H1 (cell line): Measurements from ENCODE around the gene GIMAP4. TPM values are rescaled to one million over a fixed set of nuclear protein-coding genes. Genes with fewer than 3 reads are reported as not detected.

Source experiments
- CTCF ChIA-PET: fragments of 300-600 bp; sonication (Branson Sonifier 250); formaldehyde crosslinking; loops from one replicate; lab custom pipeline; 2021; ENCODE audit not compliant: partially characterized antibody; lab: Charles Lee
- POLR2A ChIA-PET: fragments of 300-600 bp; sonication (Branson Sonifier 250); formaldehyde crosslinking; loops from one replicate; lab custom pipeline; 2021; ENCODE audit warnings: inconsistent platforms; ENCODE audit not compliant: partially characterized antibody; lab: Charles Lee
- DNase-seq, 2 experiments: peaks; one replicate each; pipeline versions ENCODE4 v3.0.0 to v3.0.0-alpha.2; 2010 to 2022; ENCODE audit warnings: low spot score in 2 of 2, low read depth in 1 of 2, mixed read lengths in 1 of 2
- FAIRE-seq: peaks from 2 replicates; lab custom pipeline; 2011; peaks lifted over from hg19 to GRCh38; lab: Jason Lieb, UNC
- H2AFZ ChIP-seq: 2 replicates; pipeline ENCODE4 v1.8.1; 2012; ENCODE audit warnings: low read length, inconsistent platforms
- H2AK5ac ChIP-seq: 2 replicates; pipeline ENCODE4 v1.6.1; 2013; ENCODE audit warnings: low read depth, low read length
- H2BK120ac ChIP-seq: replicated peaks from 2 replicates; pipeline ENCODE3; 2013; ENCODE audit warnings: low read depth, low read length, inconsistent platforms
- H2BK12ac ChIP-seq: 2 replicates; pipeline ENCODE4 v1.6.1; 2013; ENCODE audit warnings: low read depth, low read length
- H2BK15ac ChIP-seq: 2 replicates; pipeline ENCODE4 v1.6.1; 2013; ENCODE audit warnings: low read length
- H2BK20ac ChIP-seq: 2 replicates; pipeline ENCODE4 v1.6.1; 2013; ENCODE audit warnings: low read length
- H2BK5ac ChIP-seq: 2 replicates; pipeline ENCODE4 v1.6.1; 2013; ENCODE audit warnings: low read depth, low read length
- H3K14ac ChIP-seq: 2 replicates; pipeline ENCODE4 v1.6.1; 2013; ENCODE audit warnings: inconsistent platforms; ENCODE audit not compliant: insufficient read length
- H3K18ac ChIP-seq: 2 replicates; pipeline ENCODE4 v1.6.1; 2013; ENCODE audit warnings: low read length; ENCODE audit errors: extremely low read depth
- H3K23ac ChIP-seq: 2 replicates; pipeline ENCODE4 v1.6.1; 2013; ENCODE audit warnings: inconsistent platforms; ENCODE audit not compliant: insufficient read length
- H3K23me2 ChIP-seq: 2 replicates; pipeline ENCODE4 v1.6.1; 2013; ENCODE audit warnings: low read depth, low read length
- H3K27ac ChIP-seq: 2 replicates; pipeline ENCODE4 v1.6.1; 2011; ENCODE audit warnings: low read depth, low read length, inconsistent platforms
- H3K27me3 ChIP-seq, 4 experiments: replicated peaks in 1 of 4; 1 replicate in 1 of 4; 2 replicates in 3 of 4; pipeline versions ENCODE4 v1.6.1 to v1.8.1; 2011 to 2013; ENCODE audit warnings: low read length in 3 of 4, mild to moderate bottlenecking in 3 of 4, inconsistent platforms in 2 of 4, mixed read lengths in 2 of 4, moderate library complexity in 1 of 4; ENCODE audit not compliant: control insufficient read depth in 3 of 4, insufficient read depth in 3 of 4; ENCODE audit errors: extremely low read depth in 1 of 4
- H3K36me3 ChIP-seq, 4 experiments: 2 replicates each; pipeline versions ENCODE4 v1.6.1 to v1.8.1; 2011 to 2013; ENCODE audit warnings: mild to moderate bottlenecking in 4 of 4, low read length in 3 of 4, moderate library complexity in 2 of 4, control low read depth in 1 of 4, inconsistent platforms in 1 of 4; ENCODE audit not compliant: insufficient read depth in 4 of 4, control insufficient read depth in 2 of 4
- H3K4ac ChIP-seq: replicated peaks from 2 replicates; pipeline ENCODE3; 2013; ENCODE audit warnings: low read length, low read depth, mixed read lengths, inconsistent platforms; ENCODE audit not compliant: insufficient read length
- H3K4me1 ChIP-seq, 4 experiments: replicated peaks in 1 of 4; 1 replicate in 1 of 4; 2 replicates in 3 of 4; pipeline versions ENCODE4 v1.6.1 to v1.8.1; 2011 to 2013; ENCODE audit warnings: low read length in 3 of 4, inconsistent platforms in 2 of 4, mixed read lengths in 1 of 4; ENCODE audit not compliant: insufficient read depth in 4 of 4, control insufficient read depth in 3 of 4
- H3K4me2 ChIP-seq, 2 experiments: 2 replicates each; pipeline versions ENCODE4 v1.6.1 to v1.8.1; 2011 to 2013; ENCODE audit warnings: low read depth in 2 of 2, low read length in 2 of 2, control low read depth in 1 of 2, inconsistent platforms in 1 of 2, mild to moderate bottlenecking in 1 of 2; ENCODE audit not compliant: insufficient read depth in 1 of 2
- H3K4me3 ChIP-seq, 4 experiments: fragments of 200-600, 300-600 bp in 1 of 4; sonication (generic), shearing (Covaris generic), sonication (Bioruptor Twin) in 1 of 4; 2 replicates each; pipeline versions ENCODE4 v1.5.1 to v1.8.1; 2011 to 2016; ENCODE audit warnings: low read length in 4 of 4, low read depth in 3 of 4, control low read depth in 2 of 4, inconsistent platforms in 2 of 4, mild to moderate bottlenecking in 2 of 4, mixed read lengths in 1 of 4, moderate library complexity in 1 of 4; ENCODE audit not compliant: insufficient read depth in 2 of 4; ENCODE audit errors: extremely low read depth in 1 of 4
- H3K56ac ChIP-seq: replicated peaks from 2 replicates; pipeline ENCODE3; 2013; ENCODE audit warnings: low read depth, mild to moderate bottlenecking, mixed read lengths, low read length, inconsistent platforms; ENCODE audit not compliant: insufficient read length
- H3K79me1 ChIP-seq: 2 replicates; pipeline ENCODE4 v1.6.1; 2013; ENCODE audit warnings: low read depth, low read length, control low read depth
- H3K79me2 ChIP-seq, 2 experiments: 2 replicates each; pipeline versions ENCODE4 v1.6.1 to v1.8.1; 2012 to 2013; ENCODE audit warnings: low read length in 2 of 2, mild to moderate bottlenecking in 2 of 2, inconsistent platforms in 1 of 2; ENCODE audit not compliant: insufficient read depth in 2 of 2, control insufficient read depth in 1 of 2
- H3K9ac ChIP-seq, 4 experiments: replicated peaks in 1 of 4; 1 replicate in 1 of 4; 2 replicates in 3 of 4; pipeline versions ENCODE4 v1.6.1 to v1.8.1; 2011 to 2013; ENCODE audit warnings: low read depth in 3 of 4, low read length in 3 of 4, control low read depth in 2 of 4, mild to moderate bottlenecking in 2 of 4, moderate library complexity in 2 of 4, inconsistent platforms in 1 of 4; ENCODE audit errors: extremely low read depth in 1 of 4
- H3K9me3 ChIP-seq, 2 experiments: 2 replicates each; pipeline versions ENCODE4 v1.6.1 to v1.8.1; 2012 to 2013; ENCODE audit warnings: mild to moderate bottlenecking in 2 of 2, moderate library complexity in 2 of 2, control low read depth in 1 of 2, inconsistent platforms in 1 of 2, low read depth in 1 of 2, low read length in 1 of 2, mixed read lengths in 1 of 2; ENCODE audit not compliant: insufficient read depth in 2 of 2
- H4K20me1 ChIP-seq, 2 experiments: replicated peaks in 1 of 2; 2 replicates each; pipeline versions ENCODE3 to v1.8.1; 2011 to 2013; ENCODE audit warnings: inconsistent platforms in 2 of 2, low read length in 2 of 2, mild to moderate bottlenecking in 1 of 2; ENCODE audit not compliant: insufficient read depth in 2 of 2, control insufficient read depth in 1 of 2
- H4K5ac ChIP-seq: 2 replicates; pipeline ENCODE4 v1.6.1; 2013; ENCODE audit warnings: low read length, low read depth, mixed read lengths, inconsistent platforms; ENCODE audit not compliant: insufficient read length
- H4K8ac ChIP-seq: 2 replicates; pipeline ENCODE4 v1.8.0; 2013; ENCODE audit warnings: mild to moderate bottlenecking, moderate library complexity, low read length, inconsistent platforms; ENCODE audit not compliant: insufficient read depth; ENCODE audit errors: extremely low read depth
- H4K91ac ChIP-seq: replicated peaks from 2 replicates; pipeline ENCODE3; 2013; ENCODE audit warnings: low read length, mixed read lengths, inconsistent platforms; ENCODE audit not compliant: insufficient read length
- TAF7 ChIP-seq: optimal IDR thresholded peaks from 2 replicates; pipeline ENCODE3; 2011; ENCODE audit warnings: low read depth, mild to moderate bottlenecking, inconsistent platforms, low read length, moderate library complexity, borderline replicate concordance
- TEAD4 ChIP-seq: IDR thresholded peaks from 2 replicates; pipeline ENCODE4 v1.6.1; 2012; ENCODE audit warnings: low read depth, low read length, inconsistent platforms, mixed read lengths
- WGBS, 2 experiments: shearing (Covaris generic) in 1 of 2; methylation state at CpG; one replicate each; pipeline versions ENCODE4 v1.1.6 to v1.1.7; 2013 to 2015; ENCODE audit warnings: low lambda C conversion rate in 2 of 2, mixed read lengths in 2 of 2, inconsistent platforms in 1 of 2, low coverage in 1 of 2, missing lambda C conversion rate in 1 of 2; ENCODE audit not compliant: insufficient replicate concordance in 2 of 2, insufficient coverage in 1 of 2, insufficient read length in 1 of 2; ENCODE audit errors: extremely low coverage in 1 of 2, missing lambda C conversion rate in 1 of 2; 5-methylcytosine and 5-hydroxymethylcytosine counted together
- polyA plus RNA-seq, 7 experiments: library from polyadenylated mRNA; depleted of rRNA in 3 of 7; stranded (reverse) in 5 of 7; unstranded in 2 of 7; fragments of >200 nt in 5 of 7; fragments of 200-250 nt in 2 of 7; gene quantifications; 1 replicate in 5 of 7; 2 replicates in 1 of 7; 4 replicates in 1 of 7; pipeline versions ENCODE4 v1.2.1 to v1.2.3, GENCODE V29; 2011 to 2013; ENCODE audit warnings: missing spikeins in 2 of 7, mixed read lengths in 2 of 7
- total RNA-seq: library from RNA; stranded (reverse); fragmentation: NEBNext Ultra II Directional; extraction: Animal tissue kit (Norgen Biotek cat#: 25700); gene quantifications from 2 replicates; pipeline ENCODE4 v1.2.1, GENCODE V29; 2021

Gene GIMAP4
- total and polyA plus RNA-seq, 2 of the 8 experiments (the other 6 are each of a cell fraction or from before 2014, with no cell fraction given): 0.20 to 0.22 TPM

DNA sequence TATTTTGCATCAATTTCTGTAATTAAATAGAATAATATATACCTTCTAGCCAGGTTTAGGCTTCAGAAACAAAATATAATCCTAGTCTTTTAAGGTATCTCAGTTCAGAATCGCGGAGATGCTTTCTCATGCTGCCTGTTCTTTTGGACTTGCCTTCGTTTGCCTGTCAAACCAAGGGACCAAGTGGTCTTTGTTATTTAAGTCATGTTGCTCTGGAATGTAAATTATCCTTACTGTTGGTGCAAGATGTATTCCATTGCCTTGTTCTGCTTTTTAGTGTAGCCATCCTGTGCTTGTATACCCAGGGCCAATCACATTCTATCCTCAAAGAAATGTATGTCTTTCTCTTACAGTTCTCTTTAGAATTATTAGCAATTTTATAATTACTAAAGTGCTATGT is 1.1 kb upstream of the GIMAP4 start:
- H3K56ac ChIP-seq: no peak overlapping the region
- H3K4me3 ChIP-seq: no peak overlapping the region; a peak in 1 of 8 replicates
- H3K4me2 ChIP-seq: peak overlapping the region; percentile 9 to 35; a peak in 3 of 4 replicates
- FAIRE-seq (peak; percentile 70), DNase-seq (no peak)
- no peaks in the 10 kb centered on the region for H3K79me1 ChIP-seq
- H2BK12ac ChIP-seq: no peak overlapping the region
- H4K8ac ChIP-seq: no peak overlapping the region
- no peak overlapping the region for H3K23ac ChIP-seq
- H3K27me3 ChIP-seq: no peaks in the 10 kb centered on the region
- H3K9me3 ChIP-seq: 0 out of 4 replicates have a peak, but pooled peaks cover 0 to under 1% of the 10 kb centered on the region in 2 experiments
- TF ChIP-seq TEAD4 (0 out of 2 replicates have a peak, but pooled peaks have one; percentile 22), TAF7 (no peak)
- H2AK5ac ChIP-seq: no peak overlapping the region
- H2AFZ ChIP-seq: no peak overlapping the region
- no peak overlapping the region for H4K91ac ChIP-seq
- ChIA-PET CTCF (interaction anchor here (1.4 kb wide), 1 partner anchor 117 kb away, joined by 3 read pairs; no protein-coding TSS in a partner anchor), POLR2A (no interaction called here)
- no peak overlapping the region for H2BK5ac ChIP-seq
- H4K20me1 ChIP-seq: no peaks in the 10 kb centered on the region
- H2BK15ac ChIP-seq: no peak overlapping the region
- peaks cover 2 to 11% (median 7%) of the 10 kb centered on the region in 4 experiments; a peak in 5 of 7 replicates for H3K4me1 ChIP-seq
- H3K18ac ChIP-seq: no peak overlapping the region
- no peak overlapping the region for H3K4ac ChIP-seq
- no peaks in the 10 kb centered on the region for H3K36me3 ChIP-seq
- no peak overlapping the region for H2BK20ac ChIP-seq
- no peak overlapping the region for H3K27ac ChIP-seq
- H4K5ac ChIP-seq: no peak overlapping the region
- no peaks in the 10 kb centered on the region for H3K23me2 ChIP-seq
- WGBS, 2 experiments: 33% methylated on average over 3 of the region's 3 CpGs; no CpG with 5 or more reads in 1 of the 2 experiments
- no peak overlapping the region for H3K9ac ChIP-seq
- H3K14ac ChIP-seq: no peak overlapping the region
- no peaks in the 10 kb centered on the region for H3K79me2 ChIP-seq
- no peak overlapping the region for H2BK120ac ChIP-seq
